H1 (cell line): ENCODE measurements around the gene ANO9. TPM values are rescaled to one million over a fixed set of nuclear protein-coding genes. Genes with fewer than 3 reads are reported as not detected.

Experiments
- BCL11A ChIP-seq, 2 experiments: IDR thresholded peaks; one replicate each; pipeline ENCODE4 v1.6.1; 2011; ENCODE audit warnings: low read depth in 2 of 2, low read length in 2 of 2, mild to moderate bottlenecking in 2 of 2
- CHD2 ChIP-seq: IDR thresholded peaks from 2 replicates; pipeline ENCODE4 v1.6.1; 2012; ENCODE audit warnings: low read length, improper control_type of control experiment
- CTBP2 ChIP-seq: IDR thresholded peaks from 2 replicates; pipeline ENCODE4 v1.7.0; 2011; ENCODE audit warnings: borderline replicate concordance, mild to moderate bottlenecking, moderate library complexity, mixed read lengths, low read length; ENCODE audit not compliant: insufficient read depth, insufficient read length
- EP300 ChIP-seq, 2 experiments: IDR thresholded peaks; 1 replicate in 1 of 2; 2 replicates in 1 of 2; pipeline ENCODE4 v1.6.1; 2011 to 2012; ENCODE audit warnings: low read depth in 2 of 2, low read length in 2 of 2, mild to moderate bottlenecking in 2 of 2, borderline replicate concordance in 1 of 2, inconsistent platforms in 1 of 2, moderate library complexity in 1 of 2
- JUN ChIP-seq: IDR thresholded peaks from 2 replicates; pipeline ENCODE4 v1.6.1; 2011; ENCODE audit warnings: low read depth, mild to moderate bottlenecking, improper control_type of control experiment, low read length
- KDM1A ChIP-seq: fragments of 200-600, 300-600 bp; sonication (generic); IDR thresholded peaks from 2 replicates; pipeline ENCODE4 v1.7.1; 2016; ENCODE audit warnings: mild to moderate bottlenecking, low read length, borderline replicate concordance
- TAF7 ChIP-seq: optimal IDR thresholded peaks from 2 replicates; pipeline ENCODE3; 2011; ENCODE audit warnings: low read depth, mild to moderate bottlenecking, inconsistent platforms, low read length, moderate library complexity, borderline replicate concordance
- ZNF274 ChIP-seq: IDR thresholded peaks from 2 replicates; pipeline ENCODE4 v1.7.0; 2012; ENCODE audit warnings: low read length, borderline replicate concordance; ENCODE audit errors: extremely low read depth
- polyA plus RNA-seq, 7 experiments: library from polyadenylated mRNA; depleted of rRNA in 3 of 7; stranded (reverse) in 5 of 7; unstranded in 2 of 7; fragments of >200 nt in 5 of 7; fragments of 200-250 nt in 2 of 7; gene quantifications; 1 replicate in 5 of 7; 2 replicates in 1 of 7; 4 replicates in 1 of 7; pipeline versions ENCODE4 v1.2.1 to v1.2.3, GENCODE V29; 2011 to 2013; ENCODE audit warnings: missing spikeins in 2 of 7, mixed read lengths in 2 of 7
- total RNA-seq: library from RNA; stranded (reverse); fragmentation: NEBNext Ultra II Directional; extraction: Animal tissue kit (Norgen Biotek cat#: 25700); gene quantifications from 2 replicates; pipeline ENCODE4 v1.2.1, GENCODE V29; 2021
- TF ChIP-seq, protein P1 (sequence below): fragments of 300-600 bp; sonication (generic); IDR thresholded peaks from 2 replicates; pipeline ENCODE4 v1.7.1; 2012; ENCODE audit warnings: low read length, moderate library complexity, mild to moderate bottlenecking, inconsistent platforms; ENCODE audit not compliant: insufficient replicate concordance

The ANO9 gene
- total and polyA plus RNA-seq, 2 of the 8 experiments (the other 6 are each of a cell fraction or from before 2014, with no cell fraction given) = 20.0 to 20.7 TPM

DNA sequence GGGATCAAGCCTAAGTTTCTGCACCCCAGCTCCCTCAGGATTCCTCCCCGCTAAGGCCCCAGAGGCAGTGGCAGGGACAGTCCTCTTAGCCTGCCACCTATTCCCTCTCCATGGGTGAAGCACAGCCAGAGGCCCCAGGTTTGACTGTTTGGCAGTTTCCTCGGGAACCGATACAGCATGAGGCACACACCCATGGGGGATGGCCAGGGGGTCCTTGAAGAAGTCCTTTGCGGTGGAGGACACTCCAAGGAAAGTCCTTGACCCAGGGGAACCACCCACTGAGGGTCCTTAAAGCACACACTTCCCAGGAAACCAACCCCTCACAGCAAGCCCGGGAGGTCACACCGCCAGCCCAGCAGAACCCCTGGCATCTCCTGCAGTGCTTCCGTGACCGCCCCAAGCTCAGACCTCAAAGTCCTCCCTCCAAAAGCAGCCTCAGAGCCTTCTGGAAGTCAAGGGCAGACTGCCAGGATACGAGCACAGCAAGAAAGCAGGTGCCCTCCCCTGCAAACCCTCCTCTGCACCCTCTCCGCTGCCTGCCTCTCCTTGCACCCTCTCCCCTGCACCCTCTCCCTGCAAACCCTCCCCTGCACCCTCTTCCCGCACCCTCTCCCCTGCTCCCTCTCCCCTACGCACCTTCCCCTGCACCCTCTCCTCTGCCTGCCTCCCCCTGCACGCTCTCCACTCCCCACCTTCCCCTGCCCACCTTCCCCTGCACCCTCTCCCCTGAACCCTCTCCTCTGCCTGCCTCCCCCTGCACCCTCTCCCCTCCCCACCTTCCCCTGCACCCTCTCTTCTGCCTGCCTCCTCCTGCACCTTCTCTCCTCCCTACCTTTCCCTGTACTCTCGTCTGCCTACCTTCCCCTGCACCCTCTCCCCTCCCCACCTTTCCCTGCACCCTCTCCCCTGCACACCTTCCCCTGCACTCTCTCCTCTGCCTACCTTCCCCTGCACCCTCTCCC, 28.4 kb downstream of the ANO9 start (continued):
- TF ChIP-seq, protein P1, sequence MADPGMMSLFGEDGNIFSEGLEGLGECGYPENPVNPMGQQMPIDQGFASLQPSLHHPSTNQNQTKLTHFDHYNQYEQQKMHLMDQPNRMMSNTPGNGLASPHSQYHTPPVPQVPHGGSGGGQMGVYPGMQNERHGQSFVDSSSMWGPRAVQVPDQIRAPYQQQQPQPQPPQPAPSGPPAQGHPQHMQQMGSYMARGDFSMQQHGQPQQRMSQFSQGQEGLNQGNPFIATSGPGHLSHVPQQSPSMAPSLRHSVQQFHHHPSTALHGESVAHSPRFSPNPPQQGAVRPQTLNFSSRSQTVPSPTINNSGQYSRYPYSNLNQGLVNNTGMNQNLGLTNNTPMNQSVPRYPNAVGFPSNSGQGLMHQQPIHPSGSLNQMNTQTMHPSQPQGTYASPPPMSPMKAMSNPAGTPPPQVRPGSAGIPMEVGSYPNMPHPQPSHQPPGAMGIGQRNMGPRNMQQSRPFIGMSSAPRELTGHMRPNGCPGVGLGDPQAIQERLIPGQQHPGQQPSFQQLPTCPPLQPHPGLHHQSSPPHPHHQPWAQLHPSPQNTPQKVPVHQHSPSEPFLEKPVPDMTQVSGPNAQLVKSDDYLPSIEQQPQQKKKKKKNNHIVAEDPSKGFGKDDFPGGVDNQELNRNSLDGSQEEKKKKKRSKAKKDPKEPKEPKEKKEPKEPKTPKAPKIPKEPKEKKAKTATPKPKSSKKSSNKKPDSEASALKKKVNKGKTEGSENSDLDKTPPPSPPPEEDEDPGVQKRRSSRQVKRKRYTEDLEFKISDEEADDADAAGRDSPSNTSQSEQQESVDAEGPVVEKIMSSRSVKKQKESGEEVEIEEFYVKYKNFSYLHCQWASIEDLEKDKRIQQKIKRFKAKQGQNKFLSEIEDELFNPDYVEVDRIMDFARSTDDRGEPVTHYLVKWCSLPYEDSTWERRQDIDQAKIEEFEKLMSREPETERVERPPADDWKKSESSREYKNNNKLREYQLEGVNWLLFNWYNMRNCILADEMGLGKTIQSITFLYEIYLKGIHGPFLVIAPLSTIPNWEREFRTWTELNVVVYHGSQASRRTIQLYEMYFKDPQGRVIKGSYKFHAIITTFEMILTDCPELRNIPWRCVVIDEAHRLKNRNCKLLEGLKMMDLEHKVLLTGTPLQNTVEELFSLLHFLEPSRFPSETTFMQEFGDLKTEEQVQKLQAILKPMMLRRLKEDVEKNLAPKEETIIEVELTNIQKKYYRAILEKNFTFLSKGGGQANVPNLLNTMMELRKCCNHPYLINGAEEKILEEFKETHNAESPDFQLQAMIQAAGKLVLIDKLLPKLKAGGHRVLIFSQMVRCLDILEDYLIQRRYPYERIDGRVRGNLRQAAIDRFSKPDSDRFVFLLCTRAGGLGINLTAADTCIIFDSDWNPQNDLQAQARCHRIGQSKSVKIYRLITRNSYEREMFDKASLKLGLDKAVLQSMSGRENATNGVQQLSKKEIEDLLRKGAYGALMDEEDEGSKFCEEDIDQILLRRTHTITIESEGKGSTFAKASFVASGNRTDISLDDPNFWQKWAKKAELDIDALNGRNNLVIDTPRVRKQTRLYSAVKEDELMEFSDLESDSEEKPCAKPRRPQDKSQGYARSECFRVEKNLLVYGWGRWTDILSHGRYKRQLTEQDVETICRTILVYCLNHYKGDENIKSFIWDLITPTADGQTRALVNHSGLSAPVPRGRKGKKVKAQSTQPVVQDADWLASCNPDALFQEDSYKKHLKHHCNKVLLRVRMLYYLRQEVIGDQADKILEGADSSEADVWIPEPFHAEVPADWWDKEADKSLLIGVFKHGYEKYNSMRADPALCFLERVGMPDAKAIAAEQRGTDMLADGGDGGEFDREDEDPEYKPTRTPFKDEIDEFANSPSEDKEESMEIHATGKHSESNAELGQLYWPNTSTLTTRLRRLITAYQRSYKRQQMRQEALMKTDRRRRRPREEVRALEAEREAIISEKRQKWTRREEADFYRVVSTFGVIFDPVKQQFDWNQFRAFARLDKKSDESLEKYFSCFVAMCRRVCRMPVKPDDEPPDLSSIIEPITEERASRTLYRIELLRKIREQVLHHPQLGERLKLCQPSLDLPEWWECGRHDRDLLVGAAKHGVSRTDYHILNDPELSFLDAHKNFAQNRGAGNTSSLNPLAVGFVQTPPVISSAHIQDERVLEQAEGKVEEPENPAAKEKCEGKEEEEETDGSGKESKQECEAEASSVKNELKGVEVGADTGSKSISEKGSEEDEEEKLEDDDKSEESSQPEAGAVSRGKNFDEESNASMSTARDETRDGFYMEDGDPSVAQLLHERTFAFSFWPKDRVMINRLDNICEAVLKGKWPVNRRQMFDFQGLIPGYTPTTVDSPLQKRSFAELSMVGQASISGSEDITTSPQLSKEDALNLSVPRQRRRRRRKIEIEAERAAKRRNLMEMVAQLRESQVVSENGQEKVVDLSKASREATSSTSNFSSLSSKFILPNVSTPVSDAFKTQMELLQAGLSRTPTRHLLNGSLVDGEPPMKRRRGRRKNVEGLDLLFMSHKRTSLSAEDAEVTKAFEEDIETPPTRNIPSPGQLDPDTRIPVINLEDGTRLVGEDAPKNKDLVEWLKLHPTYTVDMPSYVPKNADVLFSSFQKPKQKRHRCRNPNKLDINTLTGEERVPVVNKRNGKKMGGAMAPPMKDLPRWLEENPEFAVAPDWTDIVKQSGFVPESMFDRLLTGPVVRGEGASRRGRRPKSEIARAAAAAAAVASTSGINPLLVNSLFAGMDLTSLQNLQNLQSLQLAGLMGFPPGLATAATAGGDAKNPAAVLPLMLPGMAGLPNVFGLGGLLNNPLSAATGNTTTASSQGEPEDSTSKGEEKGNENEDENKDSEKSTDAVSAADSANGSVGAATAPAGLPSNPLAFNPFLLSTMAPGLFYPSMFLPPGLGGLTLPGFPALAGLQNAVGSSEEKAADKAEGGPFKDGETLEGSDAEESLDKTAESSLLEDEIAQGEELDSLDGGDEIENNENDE = no peak
- no peak for TF ChIP-seq KDM1A
- no peak for TF ChIP-seq CTBP2
- no peak for TF ChIP-seq EP300 (IDR thresholded peaks at IDR 0.05; ENCODE audit: borderline replicate concordance in 1 of 2, low read depth in 2 of 2, low read length in 2 of 2)
- TF ChIP-seq BCL11A (IDR thresholded peaks at IDR 0.05; ENCODE audit: low read depth in 2 of 2, low read length in 2 of 2) = no peak
- no peak for TF ChIP-seq ZNF274
- TF ChIP-seq JUN = no peak
- no peak for TF ChIP-seq TAF7
- TF ChIP-seq CHD2 = no peak
